NT2/D1 (cell line): ENCODE data around the gene AMZ1.

Source experiments
- SUZ12 ChIP-seq: IDR thresholded peaks from 2 replicates; pipeline ENCODE4 v1.6.1; 2011; ENCODE audit not compliant: insufficient read length, insufficient read depth; ENCODE audit errors: extremely low read depth
- ZNF274 ChIP-seq: IDR thresholded peaks from 2 replicates; pipeline ENCODE4 v1.6.1; 2011; ENCODE audit warnings: mild to moderate bottlenecking, low read depth, low read length

- TF ChIP-seq ZNF274 (no peak), SUZ12 (no peak)
Measured at GRCh38 chr7:2719007-2719406, 31.0 kb downstream of the AMZ1 start.
